Peyer's patch (tissue), 4 donors: ENCODE data around the gene GCKR.

ENCODE experiments used
- CTCF ChIP-seq, 6 experiments: fragments of 450-650 bp in 4 of 6; fragments of 200-600 bp in 2 of 6; sonication (generic) in 1 of 6; IDR thresholded peaks; one replicate each; pipeline ENCODE4 v1.5.1; 2017 to 2019; ENCODE audit warnings: antibody characterized with exemption in 6 of 6, mild to moderate bottlenecking in 3 of 6, moderate library complexity in 1 of 6
- POLR2A ChIP-seq, 2 donors: fragments of 450-650 bp; IDR thresholded peaks; one replicate each; pipeline ENCODE4 v1.5.1; 2017; ENCODE audit warnings: antibody characterized with exemption in 2 of 2, mild to moderate bottlenecking in 2 of 2, moderate library complexity in 2 of 2

DNA sequence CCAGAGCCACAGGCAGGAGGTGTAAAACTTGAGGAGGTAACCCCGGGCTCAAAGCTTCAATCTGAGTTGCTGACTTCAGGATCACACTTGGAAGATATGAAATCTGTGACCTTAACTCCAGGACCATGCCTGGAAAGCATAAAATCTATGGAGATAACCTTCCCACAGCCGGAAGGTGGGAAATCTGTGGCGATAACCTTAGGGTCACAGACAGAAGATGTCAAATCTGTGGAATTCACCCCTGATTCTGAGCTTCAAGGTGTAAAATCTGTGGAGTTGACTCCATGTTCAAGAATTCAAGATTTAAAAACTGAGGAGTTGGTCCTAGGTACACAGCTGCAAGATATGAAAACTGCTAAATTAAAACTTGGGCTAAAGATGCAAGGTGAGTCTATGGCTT is 74.6 kb downstream of the GCKR start:
- no peak for TF ChIP-seq POLR2A (IDR thresholded peaks at IDR 0.05)
- no peak for TF ChIP-seq CTCF (IDR thresholded peaks at IDR 0.05)
